GM21576 (cell line): ENCODE data around the gene DLGAP4.
"Not testable (repeated sequence)": the region's sequence is repeated elsewhere in the genome, so short reads cannot be mapped to it uniquely, and the experiment has no call there.

Source experiments
- ATAC-seq: cut with Tn5 transposase; IDR thresholded peaks from one replicate; pipeline ENCODE4 v1.9.1; 2021; ENCODE audit warnings: mild to moderate bottlenecking, moderate library complexity; ENCODE audit not compliant: unreplicated experiment

DLGAP4 gene

DNA sequence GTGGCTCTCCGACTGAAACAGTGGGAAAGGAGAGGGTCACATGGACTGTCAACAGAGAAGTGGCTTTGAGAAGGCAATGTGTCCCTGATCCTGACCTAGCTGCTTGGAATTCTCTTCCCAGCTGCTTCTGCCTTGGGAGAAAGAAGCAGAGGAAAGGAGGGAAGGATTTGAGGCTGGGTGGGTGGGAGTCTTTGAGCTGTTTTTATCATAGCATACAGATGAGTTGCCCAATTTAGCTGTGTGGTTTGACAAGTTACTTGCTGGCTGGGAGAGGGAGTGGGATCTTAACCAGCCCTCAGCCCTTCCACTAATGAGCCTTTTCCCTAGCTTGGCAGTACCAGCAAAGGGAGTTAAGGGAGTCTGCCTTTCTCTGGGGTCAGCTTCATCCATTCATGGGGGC is 184.1 kb downstream of the DLGAP4 start:
- ATAC-seq: no peak

DNA sequence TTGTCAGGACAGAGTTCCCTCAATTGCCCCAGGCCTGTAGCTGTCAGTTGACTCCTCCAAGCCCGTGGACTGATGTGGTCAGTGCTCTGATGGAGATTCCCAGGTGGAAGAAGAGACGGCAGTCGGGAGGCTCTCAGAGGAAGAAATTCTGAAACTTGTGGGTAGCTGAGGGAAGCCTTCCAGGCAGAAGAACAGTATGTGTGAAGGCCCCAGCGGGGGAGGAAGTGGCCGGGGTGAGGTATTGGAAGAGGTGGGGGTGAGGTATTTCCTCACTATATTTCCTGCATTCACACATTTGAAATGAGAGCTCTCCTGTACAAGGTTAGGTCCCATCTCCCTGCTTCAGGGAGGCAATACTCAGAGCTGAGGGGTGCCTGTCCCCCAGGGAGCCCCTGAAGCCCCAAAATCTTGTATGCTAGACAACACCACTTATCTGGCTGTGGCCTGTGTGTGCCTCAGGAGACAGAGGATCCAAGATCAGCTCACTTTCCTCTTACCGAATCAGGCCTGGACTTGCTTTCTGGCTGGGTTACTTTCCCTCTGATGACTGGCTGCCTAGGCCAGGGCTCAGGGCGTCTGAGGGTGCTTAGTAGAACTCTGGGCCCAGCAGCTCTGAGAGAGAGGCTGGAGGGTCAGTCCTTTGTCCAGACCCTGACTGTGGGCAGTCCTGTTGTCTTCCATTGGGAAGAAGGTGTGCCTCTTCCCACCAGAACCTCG is 185.9 kb downstream of the DLGAP4 start:
- ATAC-seq: no peak

DNA sequence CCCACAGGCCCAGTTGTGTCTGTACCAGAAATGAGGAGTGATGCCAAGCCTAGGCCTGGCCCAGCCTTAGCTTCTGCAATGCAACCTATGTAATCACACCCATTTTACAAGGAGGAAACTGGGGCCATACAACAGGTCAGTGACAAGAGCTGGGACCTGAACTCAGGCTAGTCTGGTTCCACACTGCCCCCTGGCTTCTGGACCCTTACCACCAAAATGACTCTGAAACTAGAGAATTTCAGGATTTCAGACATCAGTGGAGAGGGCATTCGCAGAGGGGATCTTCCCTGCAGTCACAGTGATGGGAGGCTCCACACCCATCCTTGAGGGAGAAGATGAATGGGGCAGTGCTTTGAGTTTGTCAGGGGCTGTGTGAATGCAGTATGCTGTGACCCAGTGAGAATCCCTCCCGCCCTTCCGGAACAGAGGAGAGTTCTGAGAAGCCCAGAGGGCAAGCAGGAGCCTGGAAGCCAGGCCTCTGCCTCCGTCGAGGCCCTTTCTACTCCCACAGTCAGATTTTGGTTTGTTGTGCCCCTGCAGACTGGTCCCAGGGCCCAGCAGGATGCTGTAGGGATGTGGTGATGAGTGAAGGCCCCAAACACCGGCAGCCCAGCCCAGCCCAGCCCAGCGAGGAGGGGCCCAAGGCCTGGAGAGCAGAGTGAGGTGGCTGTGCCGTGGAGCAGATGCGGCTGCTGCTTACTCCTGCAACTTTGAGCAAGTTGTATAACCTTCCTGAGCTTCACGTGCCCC is 187.1 kb downstream of the DLGAP4 start:
- no peak for ATAC-seq

DNA sequence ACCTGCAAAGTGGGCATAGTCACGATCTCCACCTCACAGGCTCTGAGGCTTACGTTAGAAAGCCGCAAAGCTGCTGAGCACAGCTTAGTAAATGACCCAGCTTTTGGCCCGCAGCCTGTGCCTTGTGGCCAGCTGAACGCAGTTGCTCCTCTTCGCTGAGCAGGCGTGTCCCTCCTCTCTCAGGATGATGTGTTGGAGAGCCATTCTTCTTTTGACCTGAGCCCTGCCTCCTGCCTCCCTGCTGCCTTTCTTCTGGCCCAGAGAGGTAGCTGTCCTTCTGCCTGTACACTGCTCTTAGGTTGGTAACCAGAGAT is 187.6 kb downstream of the DLGAP4 start:
- no peak for ATAC-seq

DNA sequence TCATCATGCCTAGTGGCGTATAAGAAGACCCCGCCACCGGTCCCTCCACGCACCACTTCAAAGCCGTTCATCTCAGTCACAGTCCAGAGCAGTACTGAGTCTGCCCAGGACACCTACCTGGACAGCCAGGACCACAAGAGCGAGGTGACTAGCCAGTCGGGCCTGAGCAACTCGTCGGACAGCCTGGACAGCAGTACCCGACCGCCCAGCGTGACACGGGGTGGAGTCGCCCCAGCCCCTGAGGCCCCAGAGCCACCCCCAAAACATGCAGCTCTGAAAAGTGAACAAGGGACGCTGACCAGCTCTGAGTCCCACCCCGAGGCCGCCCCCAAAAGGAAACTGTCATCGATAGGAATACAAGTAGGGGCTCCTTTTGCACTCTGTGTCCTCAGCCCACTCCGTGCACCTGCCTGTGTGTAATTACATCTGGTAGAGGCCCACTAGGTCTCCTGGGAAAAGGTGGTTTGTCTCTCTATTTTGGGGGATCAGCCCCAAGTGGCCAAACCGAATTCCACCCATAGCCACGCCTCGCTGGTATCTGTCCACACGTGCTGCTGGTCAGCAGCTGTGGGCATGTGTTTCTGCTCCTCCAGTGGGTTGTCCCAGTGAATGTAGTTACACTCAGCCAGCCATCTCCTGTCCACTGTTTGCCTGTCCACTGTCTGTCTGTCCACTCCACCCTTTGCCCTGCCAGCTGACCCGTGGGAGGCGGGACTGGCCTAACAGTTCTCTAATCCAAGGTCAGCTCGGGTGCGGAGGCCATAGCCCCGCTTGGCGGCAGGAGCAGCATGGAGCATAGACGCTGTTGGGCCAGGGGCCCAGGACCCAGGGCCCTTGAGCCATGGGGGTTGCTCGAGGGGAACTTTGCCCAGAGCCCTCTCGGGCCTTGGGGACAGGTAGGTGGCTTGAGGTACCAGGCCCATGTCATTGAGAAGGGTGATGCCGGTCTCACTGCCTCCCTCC is 190.8 kb downstream of the DLGAP4 start:
- ATAC-seq: no peak

DNA sequence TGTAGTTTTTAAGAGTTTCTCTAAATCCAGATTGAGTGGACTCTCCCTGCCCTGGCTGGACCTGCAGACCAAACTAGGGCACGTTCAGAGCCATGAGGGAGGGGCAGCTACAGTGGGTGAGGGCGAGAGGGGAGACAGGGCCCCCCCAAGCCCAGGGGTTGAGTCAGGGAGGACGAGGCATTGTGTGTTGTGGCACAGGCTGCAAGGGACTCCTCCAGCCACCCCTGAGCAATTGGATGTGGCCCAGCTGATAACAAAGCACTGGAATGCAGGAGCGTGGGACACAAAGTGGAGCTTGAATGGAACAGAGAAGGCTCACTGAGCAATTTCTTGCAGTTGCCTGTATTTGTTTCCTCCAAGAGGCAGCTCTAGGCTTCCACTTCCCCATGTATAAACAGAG is 191.7 kb downstream of the DLGAP4 start:
- no peak for ATAC-seq

DNA sequence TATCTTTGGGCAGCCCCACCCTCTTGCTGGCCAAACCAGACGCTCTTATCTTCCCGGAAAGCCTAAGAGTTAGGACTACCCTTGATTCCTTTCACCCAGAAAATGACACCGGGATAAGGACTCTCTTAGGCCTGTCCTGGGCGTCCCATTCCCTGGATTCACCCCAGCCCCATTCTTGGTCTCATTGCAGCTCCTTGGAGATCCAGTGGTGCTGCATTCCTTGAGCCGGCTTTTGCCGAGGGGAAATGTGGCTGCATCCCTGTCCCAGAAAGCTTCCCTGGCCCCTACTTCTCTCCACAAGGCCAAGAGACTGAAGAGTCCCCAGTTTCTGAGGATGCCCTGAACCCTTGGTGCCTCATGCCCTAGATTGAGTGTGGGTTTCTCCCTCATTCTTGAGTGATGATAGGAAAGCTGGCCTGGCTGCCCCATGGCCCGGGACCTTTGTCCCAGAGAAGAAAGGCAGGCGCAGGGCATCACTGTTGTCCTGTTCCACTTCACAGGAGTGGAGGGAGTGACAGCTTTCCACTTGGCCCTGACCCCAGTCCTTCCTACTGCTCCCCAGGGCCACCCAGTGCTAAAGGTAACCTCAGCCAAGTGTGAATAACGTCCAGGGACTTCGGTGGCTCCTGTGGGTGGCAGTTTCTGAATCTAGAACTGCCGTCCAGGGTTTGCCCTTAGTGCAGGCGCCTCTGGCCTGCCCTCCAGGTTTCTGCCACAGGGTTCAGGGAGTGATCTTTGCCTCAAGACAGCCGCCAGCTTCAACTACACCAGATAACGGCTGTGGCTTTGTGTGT is 192.4 kb downstream of the DLGAP4 start:
- no peak for ATAC-seq

DNA sequence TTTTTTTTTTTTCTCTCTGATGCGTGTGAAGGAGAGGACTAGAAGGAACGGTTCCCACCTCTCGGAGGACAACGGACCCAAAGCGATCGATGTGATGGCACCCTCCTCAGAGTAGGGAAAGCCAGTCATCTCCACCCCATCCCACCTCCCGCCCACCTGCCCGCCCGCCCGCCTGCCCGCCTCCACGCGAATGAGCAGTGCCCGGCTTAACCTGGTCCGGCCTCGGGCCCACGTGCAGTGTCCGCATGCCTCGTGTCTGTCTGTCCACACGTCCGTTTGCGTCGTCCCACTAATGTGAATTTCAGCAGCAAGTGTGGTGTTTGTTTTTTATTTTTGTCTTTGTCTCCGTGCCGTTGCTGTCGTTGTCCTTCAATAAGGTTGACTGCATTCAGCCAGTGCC is 193.1 kb downstream of the DLGAP4 start:
- no peak for ATAC-seq

DNA sequence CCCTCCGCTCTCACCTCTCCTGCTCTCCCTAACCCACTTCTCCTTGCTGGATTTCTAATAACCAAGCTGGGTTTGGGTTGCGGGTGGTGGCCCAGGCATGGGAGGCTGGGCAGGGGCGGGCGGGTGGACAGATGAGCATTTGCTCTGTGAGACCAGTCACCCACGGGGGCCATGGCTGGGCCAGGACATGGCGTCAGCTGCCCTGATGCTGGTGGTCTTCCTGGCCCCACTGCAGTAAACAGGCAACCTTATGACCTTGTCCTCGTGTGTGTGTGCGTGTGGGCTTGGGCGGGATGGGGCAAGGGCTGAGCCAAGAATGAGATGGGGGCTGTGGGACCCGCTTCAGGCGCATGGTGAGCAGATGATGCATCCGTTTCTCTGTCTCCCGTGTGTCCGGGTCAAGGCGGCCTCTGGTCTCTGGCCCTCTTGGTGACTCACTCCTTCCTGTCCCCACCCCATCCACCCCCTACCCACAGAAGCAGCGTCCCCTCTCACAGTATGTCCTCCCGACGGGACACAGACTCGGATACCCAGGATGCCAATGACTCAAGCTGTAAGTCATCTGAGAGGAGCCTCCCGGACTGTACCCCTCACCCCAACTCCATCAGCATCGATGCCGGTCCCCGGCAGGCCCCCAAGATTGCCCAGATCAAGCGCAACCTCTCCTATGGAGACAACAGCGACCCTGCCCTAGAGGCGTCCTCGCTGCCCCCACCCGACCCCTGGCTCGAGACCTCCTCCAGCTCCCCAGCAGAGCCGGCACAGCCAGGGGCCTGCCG is 193.8 kb downstream of the DLGAP4 start:
- no peak for ATAC-seq

DNA sequence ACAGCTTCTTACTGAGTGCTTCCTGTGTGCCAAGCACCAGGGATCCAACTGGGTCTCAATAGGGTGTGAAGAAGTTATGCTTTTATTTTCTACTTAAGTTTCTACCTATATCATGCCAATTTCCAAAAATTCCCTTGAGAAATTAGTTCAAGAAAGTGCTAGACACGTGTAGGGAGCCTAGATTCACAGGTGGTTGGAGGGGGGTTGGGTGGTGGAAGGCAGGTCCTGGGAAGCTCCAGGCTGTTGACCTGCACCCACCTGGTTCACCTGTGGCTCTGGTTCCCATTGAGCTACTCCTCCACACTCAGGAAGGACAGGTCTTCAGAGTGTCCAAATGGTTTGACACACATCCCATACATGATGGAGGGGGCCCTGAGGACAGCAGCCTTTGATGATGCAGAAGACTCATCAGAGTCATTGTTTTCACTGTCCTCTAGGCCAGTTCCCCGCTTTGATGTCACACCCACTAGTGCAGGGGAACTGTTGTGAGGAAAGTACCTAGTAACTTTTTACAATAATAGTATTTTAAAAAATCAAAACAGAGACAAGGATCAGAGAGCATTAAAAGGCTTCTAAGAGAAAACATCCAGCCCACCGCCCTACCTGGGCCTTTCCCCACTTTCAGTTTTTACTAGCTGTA is 195.3 kb downstream of the DLGAP4 start:
- no peak for ATAC-seq

DNA sequence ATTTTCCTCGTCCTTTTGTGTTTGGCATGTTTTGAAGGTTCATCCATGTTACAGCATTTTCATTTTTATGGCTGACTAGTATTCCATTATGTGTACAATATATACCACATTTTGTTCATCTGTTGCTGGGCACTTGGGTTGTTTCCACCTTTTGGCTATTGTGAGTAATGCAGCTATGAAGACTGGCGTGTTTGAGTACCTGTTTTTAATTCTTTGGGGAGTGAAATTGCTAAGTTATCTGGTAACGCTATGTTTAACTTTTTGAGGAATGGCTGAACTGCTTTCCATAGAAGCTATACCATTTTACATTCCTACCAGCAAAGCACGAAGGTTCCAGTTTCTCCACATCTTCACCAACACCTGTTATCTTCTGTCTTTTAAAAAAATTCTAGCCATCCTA is 198.2 kb downstream of the DLGAP4 start:
- no peak for ATAC-seq

DNA sequence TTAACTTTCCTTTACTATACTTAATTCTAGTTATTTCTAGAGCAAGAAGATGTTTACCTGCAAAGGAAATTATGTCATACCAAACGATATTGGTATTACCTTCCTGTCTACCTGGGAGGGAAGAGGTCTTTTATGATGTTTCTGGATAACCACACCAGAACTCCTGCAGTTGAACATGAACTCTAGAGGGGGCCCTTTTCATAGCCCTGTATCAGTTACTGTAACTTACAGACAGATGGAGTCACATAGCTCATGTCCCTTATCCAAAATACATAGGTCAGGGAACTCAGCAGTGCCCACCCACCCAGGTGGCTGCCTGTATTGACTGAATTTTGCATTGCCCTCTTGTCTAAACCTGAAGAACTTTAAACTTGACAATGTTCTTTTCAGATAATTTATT is 200.1 kb downstream of the DLGAP4 start:
- no peak for ATAC-seq

DNA sequence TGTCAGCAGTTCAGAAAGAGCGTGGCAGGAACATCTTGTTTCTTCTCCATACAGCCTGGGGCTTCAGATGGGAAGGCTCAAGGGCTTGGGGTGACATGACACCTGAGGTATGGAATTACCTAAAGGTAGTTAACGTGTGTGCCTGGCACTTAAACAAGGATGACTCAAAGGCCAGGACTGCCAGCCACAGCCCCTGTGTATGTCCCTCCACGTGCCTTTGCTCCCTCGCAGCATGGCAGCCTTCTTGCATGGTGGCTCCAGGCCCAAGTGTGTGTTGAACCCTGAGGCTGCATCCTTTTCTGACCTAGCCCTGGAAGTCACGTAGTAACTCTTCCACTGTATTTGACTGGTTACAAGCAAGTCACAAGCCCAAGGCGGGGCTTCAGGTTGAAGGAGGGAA is 201.6 kb downstream of the DLGAP4 start:
- ATAC-seq: no peak

DNA sequence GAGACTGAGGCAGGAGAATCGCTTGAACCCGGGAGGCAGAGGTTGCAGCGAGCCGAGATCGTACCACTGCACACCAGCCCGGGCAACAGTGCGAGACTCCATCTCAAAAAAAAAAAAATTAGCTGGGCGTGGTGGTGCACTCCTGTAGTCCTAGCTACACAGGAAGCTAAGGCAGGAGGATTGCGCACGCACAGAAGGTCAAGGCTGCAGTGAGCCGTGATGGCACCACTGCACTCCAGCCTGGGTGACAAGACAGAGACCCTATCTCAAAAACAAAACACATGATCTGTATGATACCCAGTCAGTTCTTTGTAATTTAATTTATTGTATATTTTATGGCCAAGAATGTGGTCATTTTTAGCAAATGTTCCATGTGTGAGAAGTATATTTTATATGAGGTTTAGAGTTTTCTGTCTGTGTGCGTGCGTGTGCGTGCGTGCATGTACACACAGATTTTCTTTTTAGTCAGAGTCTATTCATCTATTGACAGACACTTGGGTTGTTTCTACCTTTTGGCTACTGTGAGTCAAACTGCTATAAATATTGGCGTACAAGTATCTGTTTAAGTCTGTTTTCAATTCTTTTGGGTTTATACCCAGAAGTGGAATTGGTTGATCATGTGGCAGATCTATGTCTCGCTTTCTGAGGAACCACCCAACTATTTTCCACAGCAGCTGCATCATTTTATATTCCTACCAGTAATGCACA is 213.0 kb downstream of the DLGAP4 start:
- ATAC-seq: no peak

DNA sequence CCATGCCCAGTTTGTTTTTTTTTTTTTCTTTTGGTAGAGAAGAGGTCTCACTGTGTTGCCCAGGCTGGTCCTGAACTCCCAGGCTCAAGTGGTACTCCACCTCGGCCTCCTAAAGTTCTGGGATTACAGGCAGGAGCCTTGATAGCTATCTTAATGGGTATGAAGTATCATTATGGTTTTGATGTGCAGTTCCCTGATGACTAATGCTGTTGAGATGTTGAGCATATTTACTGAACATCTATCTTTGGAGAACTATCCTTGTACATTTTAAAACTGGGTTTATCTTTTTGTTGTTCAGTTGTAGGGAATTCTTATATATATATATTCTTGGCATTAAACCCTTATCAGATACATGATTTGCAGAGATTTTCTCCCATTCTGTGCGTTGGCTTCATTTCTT is 213.8 kb downstream of the DLGAP4 start:
- ATAC-seq: no peak

DNA sequence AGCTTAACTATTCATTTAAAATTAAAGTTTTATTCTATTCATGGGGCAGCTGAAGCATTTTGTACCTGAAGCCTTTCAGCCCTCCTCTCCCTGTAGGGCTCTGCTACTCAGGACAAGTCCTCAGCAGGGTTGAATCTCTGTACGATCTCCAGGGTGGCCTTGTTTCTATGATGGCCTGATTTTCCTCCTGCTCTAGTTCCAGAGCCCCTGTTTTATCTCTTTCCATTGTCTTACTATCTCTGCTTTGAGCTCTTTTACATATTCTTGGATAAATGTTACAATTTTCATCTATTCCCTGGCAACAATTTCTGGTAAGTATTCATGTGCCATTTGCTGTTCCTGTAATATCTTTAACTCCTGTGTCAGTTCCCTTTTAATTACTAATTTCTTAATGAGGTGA is 215.4 kb downstream of the DLGAP4 start:
- no peak for ATAC-seq

DNA sequence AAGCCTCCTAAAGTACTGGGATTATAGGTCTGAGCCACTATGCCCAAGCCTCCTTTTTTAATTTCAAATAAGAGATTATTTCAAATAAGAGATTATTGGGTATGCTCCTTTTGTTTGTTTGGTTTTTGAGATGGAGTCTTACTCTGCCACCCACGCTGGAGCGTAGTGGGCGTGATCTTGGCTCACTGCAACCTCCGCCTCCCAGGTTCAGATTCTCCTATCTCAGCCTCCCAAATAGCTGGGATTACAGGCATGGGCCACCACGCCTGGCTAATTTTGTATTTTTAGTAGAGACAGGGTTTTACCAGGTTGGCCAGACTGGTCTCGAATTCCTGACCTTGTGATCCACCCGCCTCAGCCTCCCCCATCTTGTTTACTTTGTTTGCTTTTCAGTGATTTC is 216.3 kb downstream of the DLGAP4 start:
- ATAC-seq: not testable (repeated sequence)

DNA sequence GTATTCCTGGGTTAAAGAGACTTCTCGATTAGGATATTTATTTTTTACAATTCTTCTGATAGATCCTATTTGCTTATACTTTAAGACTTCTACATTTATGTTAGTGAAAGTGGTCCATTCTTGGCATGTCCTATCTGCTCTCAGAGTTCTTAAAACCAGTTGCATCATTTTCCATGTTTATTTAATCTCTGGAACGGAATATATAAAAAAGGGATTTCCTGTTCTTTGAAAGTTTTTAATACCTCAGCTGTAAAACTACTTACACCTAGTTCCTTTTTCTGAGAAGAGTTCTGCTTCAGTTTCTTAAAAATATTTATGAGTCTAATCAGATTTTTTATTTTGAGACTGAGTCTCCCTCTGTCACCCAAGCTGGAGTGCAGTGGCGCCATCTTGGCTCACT is 217.2 kb downstream of the DLGAP4 start:
- ATAC-seq: no peak
